Stomach (tissue), 9 donors: Measurements from ENCODE around the gene DEDD. TPM values are rescaled to one million over a fixed set of nuclear protein-coding genes. Genes with fewer than 3 reads are reported as not detected.

Experiments
- DNase-seq, 2 donors: peaks; one replicate each; pipeline versions ENCODE4 v3.0.0 to v3.0.0-alpha.2; 2013 to 2019
- H3K27ac ChIP-seq, 5 donors: fragments of 200-600 bp in 4 of 5; sonication (generic) in 4 of 5; one replicate each; pipeline ENCODE4 v1.5.1; 2013 to 2019; ENCODE audit warnings: mild to moderate bottlenecking in 1 of 5, moderate library complexity in 1 of 5
- H3K27me3 ChIP-seq, 3 donors: fragments of 200-600 bp; sonication (generic); one replicate each; pipeline ENCODE4 v1.5.1; 2017 to 2019; ENCODE audit warnings: mixed run types in 1 of 3
- H3K36me3 ChIP-seq, 4 donors: fragments of 200-600 bp; sonication (generic); 1 replicate in 3 of 4; 2 replicates in 1 of 4; pipeline ENCODE4 v1.5.1; 2016 to 2019
- H3K4me1 ChIP-seq, 4 donors: fragments of 200-600 bp; sonication (generic); one replicate each; pipeline ENCODE4 v1.5.1; 2016 to 2019
- H3K4me3 ChIP-seq, 4 donors: fragments of 200-600 bp; sonication (generic) in 3 of 4; one replicate each; pipeline ENCODE4 v1.5.1; 2016 to 2019; ENCODE audit warnings: mild to moderate bottlenecking in 1 of 4
- H3K9me3 ChIP-seq, 4 donors: fragments of 200-600 bp; sonication (generic); one replicate each; pipeline ENCODE4 v1.5.1; 2016 to 2019
- CTCF ChIP-seq, 7 experiments: fragments of 450-650 bp in 4 of 7; fragments of 200-600 bp in 3 of 7; sonication (generic) in 3 of 7; IDR thresholded peaks; one replicate each; pipeline ENCODE4 v1.5.1; 2016 to 2019; ENCODE audit warnings: antibody characterized with exemption in 7 of 7, control low read depth in 2 of 7, mild to moderate bottlenecking in 1 of 7
- EP300 ChIP-seq: sonication (generic); formaldehyde crosslinking; IDR thresholded peaks from one replicate; pipeline ENCODE4 v1.6.1; 2017; ENCODE audit warnings: antibody characterized with exemption
- POLR2A ChIP-seq, 4 donors: fragments of 450-650 bp; IDR thresholded peaks; one replicate each; pipeline ENCODE4 v1.6.1; 2016; ENCODE audit warnings: antibody characterized with exemption in 4 of 4, control low read depth in 2 of 4, mild to moderate bottlenecking in 1 of 4, moderate library complexity in 1 of 4
- POLR2AphosphoS5 ChIP-seq, 3 donors: sonication (generic); formaldehyde crosslinking; IDR thresholded peaks; one replicate each; pipeline ENCODE4 v1.6.1; 2016; ENCODE audit warnings: antibody characterized with exemption in 3 of 3
- WGBS, 5 donors: extraction: QIAGEN DNeasy Blood & Tissue Kit in 3 of 5; methylation state at CpG; one replicate each; pipeline versions ENCODE4 v1.1.5 to v1.1.7; 2013 to 2018; 5-methylcytosine and 5-hydroxymethylcytosine counted together
- intact Hi-C: fragments of 100-400 bp; cut with DNase I; formaldehyde crosslinking; loops from one replicate; pipeline ENCODE4 v1.15.1; 2023; ENCODE audit warnings: low total_unique reads
- polyA plus RNA-seq, 3 donors: library from polyadenylated mRNA; stranded (reverse); fragments of 200-250 nt; gene quantifications; one replicate each; pipeline ENCODE4 v1.2.3, GENCODE V29; 2013
- total RNA-seq, 5 donors: library from RNA; depleted of rRNA; stranded (reverse); fragments of >200 nt; gene quantifications; one replicate each; pipeline versions ENCODE4 v1.1.0 to v1.2.3, GENCODE V29; 2014 to 2016
- donor health status: healthy with polysubstance abuse.
- donor health status: Bipolar disorder and iron deficiency.
- donor health status: healthy.

Gene DEDD
- total and polyA plus RNA-seq, 8 donors = 2.3 to 35.9 (median 17.6) TPM

DNA sequence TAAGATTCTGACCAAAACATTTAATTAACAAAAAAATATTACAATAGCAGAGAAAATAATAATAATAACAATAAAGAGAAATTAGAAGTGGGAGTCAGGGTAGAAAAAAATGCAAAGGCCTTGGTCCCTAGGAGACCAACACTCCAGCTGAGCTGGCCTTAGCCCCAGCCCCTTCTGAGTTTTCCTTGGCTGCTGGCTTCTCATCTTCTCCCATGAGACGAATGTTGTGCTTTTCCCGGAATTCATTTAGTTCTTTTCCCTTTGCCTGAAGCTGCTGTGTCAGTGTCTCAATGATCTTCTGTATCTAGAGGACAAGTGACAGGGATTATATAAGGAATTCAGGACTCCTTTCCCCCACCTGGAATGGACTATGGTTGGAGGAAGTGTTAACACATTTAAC lies 31.9 kb downstream of the DEDD start:
- H3K4me3 ChIP-seq = no peak overlapping the region
- peaks cover 14 to 30% (median 21%) of the 10 kb centered on the region in 4 donors for H3K4me1 ChIP-seq
- H3K27me3 ChIP-seq = no peaks in the 10 kb centered on the region
- H3K9me3 ChIP-seq = no peaks in the 10 kb centered on the region
- no peak overlapping the region for H3K27ac ChIP-seq
- WGBS, 5 donors = 66 to 85% (median 71%) methylated on average over 2 of the region's 2 CpGs
- no peak for DNase-seq
- peaks cover 7 to 39% (median 37%) of the 10 kb centered on the region in 4 donors for H3K36me3 ChIP-seq
- intact Hi-C loops = no loop called here
- no peak for TF ChIP-seq POLR2A (IDR thresholded peaks at IDR 0.05)
- TF ChIP-seq POLR2AphosphoS5 (IDR thresholded peaks at IDR 0.05) = no peak
- no peak for TF ChIP-seq EP300
- no peak for TF ChIP-seq CTCF (IDR thresholded peaks at IDR 0.05)

- Histone ChIP-seq H3K4me3 (peak overlapping the region; percentile 57 to 79 (median 72)), H3K4me1 (peaks cover 14 to 30% (median 21%) of the 10 kb centered on the region in 4 donors), H3K9me3 (no peaks in the 10 kb centered on the region), H3K27ac (peak overlapping the region in 3 of 5 donors; percentile 69 to 77 (median 72)), H3K36me3 (peaks cover 7 to 39% (median 37%) of the 10 kb centered on the region in 4 donors), H3K27me3 (no peaks in the 10 kb centered on the region)
- 62 to 78% (median 66%) methylated on average over 9 of the region's 9 CpGs for WGBS, 5 donors
- no peak for DNase-seq
- intact Hi-C loops = loop anchor here (10.0 kb wide), 1 partner anchor 104 kb away; no protein-coding TSS in a partner anchor
- TF ChIP-seq CTCF (IDR thresholded peaks at IDR 0.05) (no peak), POLR2AphosphoS5 (IDR thresholded peaks at IDR 0.05) (no peak), POLR2A (IDR thresholded peaks at IDR 0.05) (no peak), EP300 (no peak)
These were observed 33.2 kb downstream of the DEDD start for GRCh38 chr1:161099090-161099802.

DNA sequence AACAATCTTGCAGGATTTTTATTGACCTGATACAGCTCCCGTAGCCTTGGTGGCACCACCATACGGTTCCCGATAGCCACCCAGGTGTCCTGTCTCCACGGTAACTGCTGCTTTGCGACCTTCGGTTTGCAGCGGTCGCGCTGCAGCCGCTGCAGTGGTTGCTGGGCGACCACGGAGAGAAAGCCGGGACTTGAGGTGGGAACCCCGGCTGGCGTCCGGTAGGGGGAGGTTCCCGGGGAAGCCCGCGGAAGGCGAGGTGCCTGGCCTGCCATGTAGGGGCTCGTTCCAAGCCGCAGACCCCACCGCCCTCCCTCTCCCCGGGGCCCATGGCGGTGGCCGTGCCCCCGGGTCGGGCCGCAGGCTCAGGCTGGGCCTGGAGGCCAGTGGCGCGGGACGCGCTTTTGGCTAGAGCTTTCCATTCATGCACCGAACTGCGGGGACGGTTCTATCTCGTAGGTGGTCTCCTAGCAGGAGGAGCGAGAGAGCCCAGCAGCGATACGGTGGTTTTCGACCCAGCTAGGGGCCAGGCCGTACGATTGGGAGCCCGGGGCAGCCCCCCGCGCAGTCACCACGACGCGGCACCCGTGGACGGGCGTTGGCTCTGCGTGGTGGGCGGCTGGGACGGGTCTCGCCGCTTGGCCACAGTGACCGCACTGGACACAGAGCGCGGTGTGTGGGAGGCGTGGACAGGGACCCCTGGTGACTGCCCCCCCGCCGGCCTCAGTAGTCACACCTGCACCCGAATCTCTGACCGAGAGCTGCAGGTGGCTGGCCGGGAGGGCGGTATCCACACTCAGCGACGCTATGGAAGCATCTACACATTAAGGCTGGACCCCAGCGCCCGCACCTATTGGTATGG lies 34.0 kb downstream of the DEDD start, which contains the start of gene KLHDC9:
Gene KLHDC9, plus strand, starts transcription at position 152 of the 859 bp plus-strand sequence. Its CDS starts 175 bp downstream, at position 327.
- peak; percentile 85 to 96 for DNase-seq
- Histone ChIP-seq H3K36me3 (peaks cover 7 to 39% (median 36%) of the 10 kb centered on the region in 4 donors), H3K9me3 (no peaks in the 10 kb centered on the region), H3K27ac (peak within 1 kb of the TSS; percentile 55 to 77 (median 72)), H3K4me3 (peak within 1 kb of the TSS; percentile 57 to 79 (median 72)), H3K27me3 (no peaks in the 10 kb centered on the region), H3K4me1 (peaks cover 14 to 30% (median 21%) of the 10 kb centered on the region in 4 donors)
- intact Hi-C loops = loop anchor here (10.0 kb wide), 1 partner anchor 104 kb away; no protein-coding TSS in a partner anchor
- peak in 2 of 7 experiments; percentile 8 to 12 for TF ChIP-seq CTCF (IDR thresholded peaks at IDR 0.05)
- peak in 2 of 3 donors; percentile 46 to 60 for TF ChIP-seq POLR2AphosphoS5 (IDR thresholded peaks at IDR 0.05)
- TF ChIP-seq POLR2A (IDR thresholded peaks at IDR 0.05) = no peak
- WGBS, 5 donors = 3 to 11% (median 5%) methylated on average over 14 to 71 of the region's 71 CpGs

DNA sequence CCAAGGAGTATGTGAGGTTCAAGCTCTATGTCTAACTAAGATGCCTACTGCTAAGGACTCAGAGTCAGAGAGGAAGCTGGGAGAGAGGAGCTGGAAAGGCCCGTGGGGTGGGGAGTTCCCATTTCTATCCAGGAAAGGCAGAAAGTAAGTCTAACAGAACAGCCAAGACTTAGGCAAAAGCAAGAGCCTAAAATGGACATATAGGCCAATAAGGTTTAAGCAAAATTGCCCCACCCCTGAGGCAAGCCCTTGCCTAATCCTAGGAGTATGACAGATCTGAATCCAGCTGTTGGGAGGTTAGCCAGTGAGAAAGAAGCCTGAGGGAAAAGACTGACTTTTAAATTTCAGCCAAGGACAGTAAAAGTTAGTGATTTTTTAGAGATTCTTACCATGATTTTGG lies 35.9 kb downstream of the DEDD start:
- peak overlapping the region in 1 of 5 donors; percentile 72 for H3K27ac ChIP-seq
- intact Hi-C loops = loop anchor here (10.0 kb wide), 1 partner anchor 102 kb away; no protein-coding TSS in a partner anchor

More for the DNA sequence above, 35.9 kb downstream of the DEDD start:
- Histone ChIP-seq H3K4me1 (peaks cover 14 to 30% (median 21%) of the 10 kb centered on the region in 4 donors), H3K4me3 (no peak overlapping the region), H3K9me3 (no peaks in the 10 kb centered on the region), H3K36me3 (peaks cover 0 to 23% (median 22%) of the 10 kb centered on the region in 4 donors), H3K27me3 (no peaks in the 10 kb centered on the region)
- 19 to 69% (median 59%) methylated on average over 1 of the region's 1 CpG for WGBS, 5 donors
- DNase-seq = peak in 1 of 2 donors; percentile 42
- no peak for TF ChIP-seq EP300
